ENCODE measurements around the gene ECSCR.

GRCh38 chr5:139456776-139457175, 5.8 kb downstream of the ECSCR start:
- TF ChIP-seq CTCF (IDR thresholded peaks at IDR 0.05) = no peak
- no peak for TF ChIP-seq POLR2AphosphoS5 (IDR thresholded peaks at IDR 0.05; ENCODE audit: insufficient read depth in 1 of 2, low read depth in 1 of 2)
- TF ChIP-seq POLR2A (IDR thresholded peaks at IDR 0.05) = no peak

All from vagina (tissue), 2 donors.